T-helper 17 cell (primary cell): ENCODE measurements around the gene KRTAP4-8. TPM values are rescaled to one million over a fixed set of nuclear protein-coding genes. Genes with fewer than 3 reads are reported as not detected.
"Not testable (repeated sequence)": the region's sequence is repeated elsewhere in the genome, so short reads cannot be mapped to it uniquely, and the experiment has no call there.

Experiments used
- ATAC-seq: fragments of 150-1000 bp; cut with Tn5 transposase; 2 replicates; pipeline ENCODE4 v1.10.0; 2021; ENCODE audit warnings: mild to moderate bottlenecking, moderate library complexity
- DNase-seq, 3 donors: peaks; one replicate each; pipeline versions ENCODE4 v3.0.0 to v3.0.0-alpha.2; 2020 to 2021
- H3K9me3 ChIP-seq: one replicate; pipeline ENCODE4 v1.7.0; 2013; ENCODE audit warnings: low read length, mild to moderate bottlenecking; ENCODE audit not compliant: control insufficient read depth, poor library complexity, severe bottlenecking
- H3K27ac Mint-ChIP-seq: one replicate; pipeline ENCODE4 v1.8.0; 2022; ENCODE audit warnings: mild to moderate bottlenecking, moderate library complexity, mixed read lengths
- H3K27me3 Mint-ChIP-seq: one replicate; pipeline ENCODE4 v1.8.0; 2022; ENCODE audit warnings: mixed read lengths
- H3K36me3 Mint-ChIP-seq: one replicate; pipeline ENCODE4 v1.8.0; 2022; ENCODE audit warnings: low read depth, mixed read lengths
- H3K4me1 Mint-ChIP-seq: one replicate; pipeline ENCODE4 v1.8.0; 2022; ENCODE audit warnings: mild to moderate bottlenecking, mixed read lengths
- H3K4me3 Mint-ChIP-seq: one replicate; pipeline ENCODE4 v1.8.0; 2022; ENCODE audit warnings: mild to moderate bottlenecking, moderate library complexity, mixed read lengths
- total RNA-seq, 4 donors: library from RNA in 2 of 4; stranded (reverse) in 2 of 4; gene quantifications; one replicate each; pipeline ENCODE4 v1.2.3 and lab custom pipeline; 2022 to 2026

The KRTAP4-8 gene
- total RNA-seq, 2 donors from 2014 or later: not detected

- not testable (repeated sequence) for DNase-seq, H3K9me3 ChIP-seq, H3K27me3 Mint-ChIP-seq, ATAC-seq, H3K36me3 Mint-ChIP-seq
- H3K27ac Mint-ChIP-seq: peak overlapping the region; percentile 25
- peak overlapping the region; percentile 80 for H3K4me3 Mint-ChIP-seq
- peaks cover 27% of the 10 kb centered on the region for H3K4me1 Mint-ChIP-seq
These were observed 25.5 kb upstream of the KRTAP4-8 start for GRCh38 chr17:41123292-41123990.

- peaks cover 9% of the 10 kb centered on the region for H3K27me3 Mint-ChIP-seq
- H3K4me1 Mint-ChIP-seq: peaks cover 27% of the 10 kb centered on the region
- H3K9me3 ChIP-seq: no peaks in the 10 kb centered on the region
- H3K4me3 Mint-ChIP-seq: no peak overlapping the region
- no peak for DNase-seq
- H3K27ac Mint-ChIP-seq: no peak overlapping the region
- ATAC-seq: no peak
- H3K36me3 Mint-ChIP-seq: peaks cover 6% of the 10 kb centered on the region
These were observed 23.8 kb upstream of the KRTAP4-8 start for GRCh38 chr17:41121742-41122141.

- H3K27me3 Mint-ChIP-seq: peaks cover 20% of the 10 kb centered on the region
- H3K36me3 Mint-ChIP-seq, H3K9me3 ChIP-seq, DNase-seq: not testable (repeated sequence)
- H3K27ac Mint-ChIP-seq: peak overlapping the region; percentile 49
- peak overlapping the region; percentile 49 for H3K4me3 Mint-ChIP-seq
- peak; percentile 77 for ATAC-seq
- H3K4me1 Mint-ChIP-seq: peaks cover 24% of the 10 kb centered on the region
These were observed 22.1 kb upstream of the KRTAP4-8 start for GRCh38 chr17:41119696-41120690.

- Mint-ChIP-seq H3K27me3 (peaks cover 20% of the 10 kb centered on the region), H3K4me3 (no peak overlapping the region), H3K4me1 (peaks cover 16% of the 10 kb centered on the region), H3K27ac (no peak overlapping the region), H3K36me3 (peaks cover 6% of the 10 kb centered on the region)
- ATAC-seq (no peak), DNase-seq (no peak)
- no peaks in the 10 kb centered on the region for H3K9me3 ChIP-seq
These were observed 20.8 kb upstream of the KRTAP4-8 start for GRCh38 chr17:41118721-41119120.

GRCh38 chr17:41117846-41118386 is 20.0 kb upstream of the KRTAP4-8 start, which contains the start of gene KRTAP4-11:
Gene KRTAP4-11, minus strand, starts transcription at chr17:41118373. Its CDS starts 58 bp downstream, at chr17:41118315.
- H3K4me3 Mint-ChIP-seq, DNase-seq, ATAC-seq, H3K9me3 ChIP-seq, H3K27ac Mint-ChIP-seq, H3K36me3 Mint-ChIP-seq: not testable (repeated sequence)
- peaks cover 11% of the 10 kb centered on the region for H3K4me1 Mint-ChIP-seq
- peaks cover 20% of the 10 kb centered on the region for H3K27me3 Mint-ChIP-seq

GRCh38 chr17:41116297-41116696 is 18.4 kb upstream of the KRTAP4-8 start:
- Mint-ChIP-seq H3K27me3 (peaks cover 20% of the 10 kb centered on the region), H3K4me1 (peaks cover 11% of the 10 kb centered on the region), H3K27ac (peak overlapping the region; percentile 19), H3K36me3 (peaks cover 6% of the 10 kb centered on the region), H3K4me3 (no peak overlapping the region)
- no peak for DNase-seq
- peak; percentile 73 for ATAC-seq
- peaks cover 2% of the 10 kb centered on the region for H3K9me3 ChIP-seq

GRCh38 chr17:41111151-41111885 is 13.4 kb upstream of the KRTAP4-8 start:
- no peak for ATAC-seq
- Mint-ChIP-seq H3K27ac (no peak overlapping the region), H3K36me3 (peaks cover 2% of the 10 kb centered on the region), H3K4me3 (no peak overlapping the region), H3K4me1 (peaks cover 12% of the 10 kb centered on the region), H3K27me3 (peaks cover 9% of the 10 kb centered on the region)
- peaks cover 2% of the 10 kb centered on the region for H3K9me3 ChIP-seq
- no peak for DNase-seq

- not testable (repeated sequence) for H3K36me3 Mint-ChIP-seq, DNase-seq, H3K9me3 ChIP-seq, H3K27ac Mint-ChIP-seq, ATAC-seq, H3K27me3 Mint-ChIP-seq
- Mint-ChIP-seq H3K4me1 (peaks cover 12% of the 10 kb centered on the region), H3K4me3 (peak overlapping the region; percentile 65)
These were observed 10.9 kb upstream of the KRTAP4-8 start for GRCh38 chr17:41108728-41109386.

GRCh38 chr17:41107941-41108450 is 10.1 kb upstream of the KRTAP4-8 start:
- Mint-ChIP-seq H3K36me3 (peaks cover 2% of the 10 kb centered on the region), H3K27me3 (peaks cover 9% of the 10 kb centered on the region), H3K4me3 (peak overlapping the region; percentile 31), H3K4me1 (peaks cover 12% of the 10 kb centered on the region), H3K27ac (peak overlapping the region; percentile 27)
- peaks cover under 1% of the 10 kb centered on the region for H3K9me3 ChIP-seq
- ATAC-seq (no peak), DNase-seq (no peak)

DNA sequence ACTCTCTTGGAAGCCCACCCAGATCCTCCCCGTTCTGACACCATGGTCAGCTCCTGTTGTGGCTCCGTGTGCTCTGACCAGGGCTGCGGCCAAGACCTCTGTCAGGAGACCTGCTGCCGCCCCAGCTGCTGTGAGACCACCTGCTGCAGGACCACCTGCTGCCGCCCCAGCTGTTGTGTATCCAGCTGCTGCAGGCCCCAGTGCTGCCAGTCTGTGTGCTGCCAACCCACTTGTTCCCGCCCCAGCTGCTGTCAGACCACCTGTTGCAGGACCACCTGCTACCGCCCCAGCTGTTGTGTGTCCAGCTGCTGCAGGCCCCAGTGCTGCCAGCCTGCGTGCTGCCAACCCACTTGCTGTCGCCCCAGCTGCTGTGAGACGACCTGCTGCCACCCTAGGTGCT is 7.4 kb upstream of the KRTAP4-8 start, which contains the start of gene KRTAP4-9:
Gene KRTAP4-9 (plus strand): TSS at position 43 of the 400 bp plus-strand sequence. CDS start 0 bp downstream, at position 43.
- H3K4me3 Mint-ChIP-seq, H3K27ac Mint-ChIP-seq, ATAC-seq, H3K9me3 ChIP-seq, H3K27me3 Mint-ChIP-seq, DNase-seq, H3K36me3 Mint-ChIP-seq: not testable (repeated sequence)
- peaks cover 12% of the 10 kb centered on the region for H3K4me1 Mint-ChIP-seq

DNA sequence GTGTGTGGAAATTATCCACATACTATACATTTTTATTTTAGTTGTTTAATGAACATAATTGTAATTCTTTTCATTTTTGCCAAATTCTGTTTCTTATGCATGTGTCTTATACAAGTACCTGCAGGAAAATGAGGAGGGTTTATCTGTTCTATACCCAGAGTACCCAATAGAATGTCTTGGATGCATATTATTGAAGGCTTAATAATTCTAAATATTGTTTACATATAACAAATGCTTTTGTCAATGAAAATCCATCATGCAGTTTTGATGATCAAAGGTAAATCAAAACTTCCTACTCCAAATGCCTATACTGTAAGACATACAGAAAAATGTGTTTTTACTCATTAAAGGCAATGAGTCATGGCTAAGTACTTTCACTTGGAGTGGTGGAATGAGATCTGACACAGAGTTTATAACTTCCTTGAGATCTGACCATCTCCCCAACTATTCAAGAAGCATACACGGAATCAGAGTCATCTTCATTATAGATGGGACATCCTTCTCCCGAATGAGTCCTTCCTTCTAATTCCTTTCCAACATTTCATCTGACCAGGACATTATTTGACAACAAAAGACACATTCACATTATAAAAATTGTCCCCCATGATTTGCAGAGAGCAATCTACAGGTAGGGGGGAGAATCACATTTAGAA is 6.6 kb upstream of the KRTAP4-8 start:
- not testable (repeated sequence) for H3K9me3 ChIP-seq, H3K4me3 Mint-ChIP-seq, DNase-seq, H3K36me3 Mint-ChIP-seq, H3K27ac Mint-ChIP-seq, ATAC-seq
- Mint-ChIP-seq H3K4me1 (peaks cover 16% of the 10 kb centered on the region), H3K27me3 (peaks cover 16% of the 10 kb centered on the region)
